GM21515 (cell line): ENCODE measurements around the gene CD84.
"Not testable (repeated sequence)": the region's sequence is repeated elsewhere in the genome, so short reads cannot be mapped to it uniquely, and the experiment has no call there.

Source experiments
- ATAC-seq: cut with Tn5 transposase; IDR thresholded peaks from one replicate; pipeline ENCODE4 v1.9.1; 2021; ENCODE audit not compliant: unreplicated experiment

Gene CD84

GRCh38 chr1:160610569-160611242, 31.4 kb upstream of the CD84 start:
- no peak for ATAC-seq

- no peak for ATAC-seq
Observed at GRCh38 chr1:160608941-160609340, 29.6 kb upstream of the CD84 start.

- ATAC-seq = no peak
Observed at GRCh38 chr1:160608514-160608913, 29.2 kb upstream of the CD84 start.

- no peak for ATAC-seq
Observed at GRCh38 chr1:160608057-160608456, 28.8 kb upstream of the CD84 start.

GRCh38 chr1:160607672-160608032, 28.4 kb upstream of the CD84 start:
- ATAC-seq = no peak

- ATAC-seq = peak; percentile 65
Observed at GRCh38 chr1:160607011-160607671, 27.8 kb upstream of the CD84 start.

GRCh38 chr1:160606611-160607010, 27.3 kb upstream of the CD84 start:
- ATAC-seq = no peak

GRCh38 chr1:160605792-160606479, 26.6 kb upstream of the CD84 start:
- no peak for ATAC-seq

- ATAC-seq = no peak
Observed at GRCh38 chr1:160605205-160605604, 25.9 kb upstream of the CD84 start.

GRCh38 chr1:160597705-160598104, 18.4 kb upstream of the CD84 start:
- ATAC-seq = no peak

GRCh38 chr1:160597051-160597450, 17.8 kb upstream of the CD84 start:
- no peak for ATAC-seq

- ATAC-seq = no peak
Observed at GRCh38 chr1:160590488-160590887, 11.2 kb upstream of the CD84 start.

GRCh38 chr1:160588468-160588867, 9.2 kb upstream of the CD84 start:
- ATAC-seq = no peak

- no peak for ATAC-seq
Observed at GRCh38 chr1:160584784-160585183, 5.5 kb upstream of the CD84 start.

GRCh38 chr1:160582976-160583375, 3.7 kb upstream of the CD84 start:
- not testable (repeated sequence) for ATAC-seq

- ATAC-seq = no peak
Observed at GRCh38 chr1:160581961-160582360, 2.7 kb upstream of the CD84 start.

- ATAC-seq = no peak
Observed at GRCh38 chr1:160580221-160580812, 1.0 kb upstream of the CD84 start.

GRCh38 chr1:160578525-160579191, 638 bp downstream of the CD84 start:
- no peak for ATAC-seq

GRCh38 chr1:160578175-160578524, 1.1 kb downstream of the CD84 start:
- no peak for ATAC-seq

GRCh38 chr1:160577671-160578070, 1.6 kb downstream of the CD84 start:
- no peak for ATAC-seq

- no peak for ATAC-seq
Observed at GRCh38 chr1:160576884-160577283, 2.4 kb downstream of the CD84 start.
